T-helper 1 cell (primary cell): ENCODE data around the gene ANKLE1.

Experiments
- DNase-seq, 5 donors: peaks; one replicate each; pipeline ENCODE4 v3.0.0-alpha.2; 2012 to 2020

ANKLE1 gene

GRCh38 chr19:17306285-17306714 is 24.6 kb downstream of the ANKLE1 start:
- DNase-seq: no peak

GRCh38 chr19:17307876-17308377 is 26.2 kb downstream of the ANKLE1 start:
- DNase-seq: no peak

- DNase-seq: peak; percentile 97 to 100 (median 99)
Observed at GRCh38 chr19:17309198-17309964, 27.7 kb downstream of the ANKLE1 start, which contains the start of gene DDA1. DDA1 (plus strand) TSS chr19:17309563; CDS start chr19:17309655, 92 bp downstream.

- DNase-seq: peak in 1 of 5 donors; percentile 31
Observed at GRCh38 chr19:17309965-17310461, 28.3 kb downstream of the ANKLE1 start.

GRCh38 chr19:17311455-17312188 is 29.9 kb downstream of the ANKLE1 start:
- no peak for DNase-seq

GRCh38 chr19:17312189-17313113 is 30.8 kb downstream of the ANKLE1 start:
- no peak for DNase-seq

GRCh38 chr19:17314007-17314593 is 32.4 kb downstream of the ANKLE1 start:
- no peak for DNase-seq

GRCh38 chr19:17318966-17319365 is 37.3 kb downstream of the ANKLE1 start:
- no peak for DNase-seq

- no peak for DNase-seq
Observed at GRCh38 chr19:17319473-17320238, 38.0 kb downstream of the ANKLE1 start.

- DNase-seq: no peak
Observed at GRCh38 chr19:17320435-17320834, 38.7 kb downstream of the ANKLE1 start.

- DNase-seq: no peak
Observed at GRCh38 chr19:17321655-17322489, 40.2 kb downstream of the ANKLE1 start.

GRCh38 chr19:17322854-17323253 is 41.2 kb downstream of the ANKLE1 start:
- DNase-seq: no peak

GRCh38 chr19:17323300-17323963 is 41.7 kb downstream of the ANKLE1 start:
- DNase-seq: no peak

- DNase-seq: no peak
Observed at GRCh38 chr19:17323964-17324332, 42.2 kb downstream of the ANKLE1 start.

GRCh38 chr19:17324357-17325114 is 42.8 kb downstream of the ANKLE1 start:
- DNase-seq: no peak

GRCh38 chr19:17325133-17325532 is 43.4 kb downstream of the ANKLE1 start:
- no peak for DNase-seq

GRCh38 chr19:17325881-17326594 is 44.3 kb downstream of the ANKLE1 start:
- no peak for DNase-seq

- no peak for DNase-seq
Observed at GRCh38 chr19:17326595-17326966, 44.9 kb downstream of the ANKLE1 start.
